Femur (tissue), 1 donor: ENCODE results near the gene PLCL2.

Experiments used
- DNase-seq: peaks from one replicate; pipeline ENCODE4 v3.0.0-alpha.2; 2017

PLCL2 gene

DNA sequence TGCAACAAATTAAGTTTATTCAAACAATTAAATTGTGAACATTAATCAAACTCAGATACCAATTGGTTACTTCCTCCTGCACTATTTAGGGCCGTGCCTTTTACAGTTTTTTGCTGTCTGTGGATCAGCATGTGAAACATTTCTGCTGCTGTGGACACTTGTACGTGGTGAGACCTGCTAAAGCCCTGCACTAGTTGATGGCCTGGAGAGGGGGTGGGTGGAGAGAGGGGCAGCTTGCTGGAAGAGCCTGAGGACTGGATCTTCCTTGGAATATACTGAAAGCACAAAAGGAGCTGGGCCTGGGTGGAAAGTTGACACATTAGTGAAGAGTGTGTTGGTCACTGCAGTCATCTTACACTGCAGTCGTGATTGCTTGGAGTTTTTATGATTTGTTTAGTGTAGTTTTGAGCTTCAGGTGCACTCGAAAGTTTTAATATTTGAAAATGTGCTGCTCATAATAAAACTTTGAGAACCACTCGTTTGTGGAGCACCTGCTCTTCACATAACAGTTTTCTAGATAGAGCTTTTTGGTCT, 11.4 kb downstream of the PLCL2 start:
- no peak for DNase-seq

DNA sequence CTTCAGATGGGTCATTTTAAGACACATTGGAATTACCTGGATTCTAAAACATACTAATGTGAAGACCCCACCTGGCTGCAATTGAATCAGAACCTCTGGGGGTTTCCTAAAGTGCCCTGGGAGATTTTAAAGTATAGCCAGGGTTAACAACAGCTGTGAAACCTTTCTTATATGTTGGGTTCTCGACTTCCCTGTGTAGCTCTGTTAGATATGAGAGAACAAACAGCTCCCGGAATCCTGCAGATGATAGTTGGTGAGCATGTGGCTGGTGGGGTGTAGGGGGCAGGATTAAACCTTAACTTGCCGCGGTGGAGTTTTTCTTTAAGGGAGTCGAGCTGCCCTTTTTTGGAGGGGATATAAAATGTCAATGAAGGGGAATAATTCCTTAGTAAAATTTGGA, 12.1 kb downstream of the PLCL2 start:
- no peak for DNase-seq

DNA sequence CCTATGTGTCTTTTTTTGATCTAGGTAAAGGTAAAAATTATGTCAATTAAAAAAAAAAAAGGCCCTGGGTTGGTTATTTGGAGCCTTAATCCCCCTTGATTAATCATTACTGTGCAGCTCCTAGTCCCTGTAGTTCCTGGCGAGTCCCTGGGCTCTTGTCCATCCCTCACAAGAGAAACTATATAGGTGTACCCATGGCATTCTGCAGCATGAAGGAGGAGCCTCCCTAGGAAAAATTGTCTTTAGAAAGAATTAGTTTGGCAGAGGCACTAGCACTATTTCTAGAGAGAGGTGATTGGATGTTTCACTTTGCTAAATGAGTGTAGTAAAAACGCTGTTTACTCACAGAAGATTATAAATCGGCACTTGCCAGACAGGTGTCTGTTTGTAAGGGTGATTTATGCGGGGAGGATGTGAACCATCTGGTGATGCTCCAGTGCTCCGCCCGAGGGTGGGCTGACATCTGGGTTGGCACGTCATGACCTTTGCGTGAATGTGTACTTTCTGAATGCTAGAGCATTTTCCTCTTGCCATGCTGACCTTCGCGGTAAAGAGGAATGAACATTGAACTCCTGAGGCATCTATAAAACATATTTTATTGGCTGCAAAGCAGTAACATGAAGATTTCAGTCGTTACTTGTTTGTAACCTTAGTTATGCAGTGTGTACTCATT, 12.6 kb downstream of the PLCL2 start:
- no peak for DNase-seq

DNA sequence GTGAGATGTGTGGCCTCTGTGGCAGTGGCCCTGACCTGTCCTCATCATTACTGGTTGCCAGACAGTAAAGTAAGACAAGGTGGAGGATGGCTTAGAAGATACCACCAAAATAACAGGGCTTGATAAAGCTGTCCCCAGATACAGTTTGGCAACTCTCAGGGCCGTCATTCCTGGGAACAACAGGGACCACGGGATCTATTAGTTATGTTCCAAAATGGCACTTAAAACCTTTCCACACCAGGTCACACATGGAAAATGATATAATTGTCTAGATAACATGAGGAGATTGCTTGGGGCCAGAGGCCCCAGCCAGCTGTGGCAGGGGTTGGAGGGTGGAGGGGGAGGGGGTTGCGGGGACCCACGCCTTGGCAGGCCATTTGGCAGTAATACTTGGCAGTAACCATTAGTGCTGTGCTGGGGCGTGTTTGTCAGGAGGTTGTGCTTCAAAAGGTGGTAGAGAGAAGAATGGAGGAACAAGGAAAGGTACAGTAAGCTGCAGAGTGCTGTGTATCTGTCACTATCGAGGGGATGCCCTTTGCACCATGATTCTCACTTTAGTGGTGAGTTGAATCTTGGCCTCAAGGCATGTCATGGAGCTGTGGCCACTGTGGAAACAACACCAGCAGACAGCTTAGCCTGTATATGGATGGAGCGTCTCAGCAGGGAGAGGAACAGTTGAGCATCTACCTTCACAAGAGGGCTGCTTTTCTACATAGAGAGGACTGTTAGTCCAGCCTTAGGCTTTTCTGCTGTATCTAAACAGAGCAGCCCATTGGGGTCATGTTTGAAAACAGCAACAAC, 14.0 kb downstream of the PLCL2 start:
- DNase-seq: no peak

DNA sequence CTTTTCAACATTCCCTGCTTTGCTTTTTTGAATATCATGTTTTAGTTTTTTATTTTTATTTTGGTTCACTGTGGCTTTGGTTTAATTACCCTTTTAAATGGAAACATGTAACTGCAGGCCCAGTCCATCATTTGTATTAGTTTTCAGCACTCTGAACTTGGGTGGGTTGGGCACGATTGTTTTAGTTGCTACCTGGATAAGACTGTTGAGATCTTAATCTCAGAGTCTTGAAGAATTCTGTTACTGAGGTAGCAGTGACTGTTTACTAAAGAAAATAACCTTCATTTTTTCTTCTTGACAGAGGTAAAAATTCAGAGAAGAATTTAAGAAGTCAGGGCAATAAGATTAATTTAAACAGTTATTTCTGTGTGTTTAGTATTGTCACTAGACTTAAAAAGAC, 15.2 kb downstream of the PLCL2 start:
- no peak for DNase-seq

DNA sequence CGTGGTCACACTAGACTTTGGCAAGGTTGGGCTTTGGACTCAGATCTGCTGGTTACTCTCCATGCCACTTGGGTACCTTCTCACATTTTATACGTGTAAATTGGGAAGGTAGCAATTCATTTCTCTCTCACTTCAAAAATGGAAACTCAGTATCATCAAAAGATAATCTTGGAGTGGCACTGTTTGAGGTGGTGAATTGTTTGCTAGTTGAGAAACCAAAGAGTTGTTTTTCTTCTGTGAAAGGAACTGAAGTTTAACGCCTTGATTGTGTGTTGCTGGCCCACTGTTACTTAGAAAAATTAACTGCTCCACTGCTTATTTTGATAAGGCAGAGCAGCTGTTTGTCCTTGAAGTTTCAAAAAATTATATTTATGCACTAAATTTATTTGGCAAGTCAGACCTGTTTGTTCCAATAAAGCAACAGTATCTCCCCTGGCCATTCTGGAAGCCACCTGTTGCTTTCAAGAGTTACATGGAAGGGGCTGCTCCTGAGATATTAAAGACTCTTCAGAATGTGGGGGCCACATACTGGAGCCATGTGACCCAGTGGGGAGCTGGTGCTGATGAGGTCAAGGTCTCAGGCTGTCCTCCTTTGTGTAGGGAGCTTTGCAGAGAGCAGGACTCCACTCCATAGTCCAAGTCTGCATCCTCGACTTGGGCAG, 16.2 kb downstream of the PLCL2 start:
- no peak for DNase-seq

DNA sequence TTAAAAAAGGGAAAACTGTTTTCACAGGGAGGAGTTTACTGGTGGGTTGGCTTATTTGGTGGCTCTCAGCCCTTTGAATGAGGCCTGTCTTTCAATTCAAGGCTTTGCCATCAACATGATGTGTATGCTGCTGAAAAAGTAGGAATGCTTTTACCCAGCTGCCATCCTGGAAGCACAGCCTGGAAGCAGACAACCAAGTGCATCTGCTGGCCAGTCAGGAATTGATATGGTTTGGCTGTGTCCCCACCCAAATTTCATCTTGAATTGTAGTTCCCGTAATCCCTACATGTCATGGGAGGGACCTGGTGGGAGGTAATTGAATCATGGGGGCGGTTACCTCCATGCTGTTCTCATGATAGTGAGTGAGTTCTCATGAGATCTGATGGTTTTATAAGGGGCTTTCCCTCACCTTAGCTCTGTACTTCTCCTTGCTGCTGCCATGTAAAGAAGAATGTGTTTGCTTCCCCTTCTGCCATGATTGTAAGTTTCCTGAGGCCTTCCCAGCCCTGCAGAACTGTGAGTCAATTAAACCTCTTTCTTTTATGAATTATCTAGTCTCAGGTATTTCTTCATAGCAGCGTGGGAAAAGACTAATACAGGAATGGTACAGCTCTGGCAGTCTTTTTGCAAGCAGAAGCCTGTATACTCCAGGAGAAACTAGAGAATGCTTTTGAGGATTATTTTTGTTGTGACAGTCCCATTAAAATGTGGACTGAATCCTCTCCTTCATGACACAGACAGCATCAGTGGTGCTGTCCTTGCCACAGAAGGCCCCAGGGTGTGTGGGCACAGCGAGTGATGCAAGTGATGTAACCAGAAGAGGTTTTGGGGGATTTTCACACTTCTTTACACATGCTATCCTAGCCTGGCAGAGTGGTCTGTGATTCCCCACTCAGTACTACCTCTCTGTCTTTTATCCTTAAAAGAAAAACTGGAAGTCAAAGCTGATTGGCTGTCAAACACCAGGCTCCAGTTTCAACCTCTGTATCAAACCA, 20.0 kb downstream of the PLCL2 start:
- DNase-seq: no peak

DNA sequence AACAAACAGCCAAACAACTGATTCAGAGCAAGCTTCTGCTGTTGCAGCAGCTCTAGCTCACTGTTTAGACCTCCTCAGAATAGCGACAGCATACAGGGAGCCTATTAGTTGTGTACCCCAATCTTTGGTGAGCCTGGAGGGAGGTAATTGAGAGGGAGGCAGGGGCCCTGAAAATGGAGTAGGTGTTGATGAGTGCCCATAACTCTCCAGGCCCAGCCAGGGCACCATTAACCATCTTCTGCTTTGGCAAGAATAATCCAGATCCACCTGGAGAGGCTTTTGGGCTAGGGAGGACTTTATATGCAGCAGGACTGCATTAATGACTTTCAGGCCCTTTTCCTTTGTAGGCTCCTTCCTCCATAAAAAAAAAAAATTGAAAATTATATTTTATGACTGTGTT, 20.9 kb downstream of the PLCL2 start:
- no peak for DNase-seq

DNA sequence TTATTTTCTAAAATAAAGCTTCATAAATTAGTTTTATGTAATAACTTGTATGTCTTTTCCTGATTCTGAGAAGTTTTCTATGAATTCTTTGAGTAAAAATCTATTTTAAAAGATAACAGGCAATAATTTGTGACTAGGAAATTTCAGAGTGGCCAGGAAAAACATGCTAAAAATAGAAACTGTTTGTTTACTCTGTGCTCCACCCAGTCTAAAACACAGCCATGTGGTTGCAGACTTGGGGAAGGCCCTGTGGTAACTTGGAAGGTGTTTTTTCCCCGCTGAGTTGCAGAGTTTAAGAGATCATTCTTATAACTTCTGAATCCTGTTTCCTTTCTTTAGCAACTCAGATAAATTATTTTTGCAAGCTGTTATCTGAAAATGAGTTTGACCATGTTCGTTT, 21.9 kb downstream of the PLCL2 start:
- DNase-seq: no peak

DNA sequence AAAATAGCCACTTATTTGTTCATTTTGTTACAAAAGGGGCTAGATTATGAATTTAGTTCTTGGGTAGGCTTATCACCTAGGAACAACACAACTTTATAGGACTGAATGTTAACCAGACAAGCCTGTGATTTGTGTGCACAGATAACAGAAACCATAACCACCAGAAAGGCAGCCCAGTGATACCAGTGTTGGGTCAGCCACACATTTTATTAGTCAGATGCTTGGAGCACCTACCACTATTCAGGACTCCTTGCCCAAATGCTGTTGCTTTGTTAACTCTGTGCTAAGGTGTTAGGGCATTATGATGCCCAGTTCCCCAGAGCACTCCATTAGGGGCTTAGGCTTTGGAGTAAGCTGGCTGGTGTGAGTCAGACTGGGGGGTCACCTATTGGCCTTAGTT, 22.5 kb downstream of the PLCL2 start:
- no peak for DNase-seq

DNA sequence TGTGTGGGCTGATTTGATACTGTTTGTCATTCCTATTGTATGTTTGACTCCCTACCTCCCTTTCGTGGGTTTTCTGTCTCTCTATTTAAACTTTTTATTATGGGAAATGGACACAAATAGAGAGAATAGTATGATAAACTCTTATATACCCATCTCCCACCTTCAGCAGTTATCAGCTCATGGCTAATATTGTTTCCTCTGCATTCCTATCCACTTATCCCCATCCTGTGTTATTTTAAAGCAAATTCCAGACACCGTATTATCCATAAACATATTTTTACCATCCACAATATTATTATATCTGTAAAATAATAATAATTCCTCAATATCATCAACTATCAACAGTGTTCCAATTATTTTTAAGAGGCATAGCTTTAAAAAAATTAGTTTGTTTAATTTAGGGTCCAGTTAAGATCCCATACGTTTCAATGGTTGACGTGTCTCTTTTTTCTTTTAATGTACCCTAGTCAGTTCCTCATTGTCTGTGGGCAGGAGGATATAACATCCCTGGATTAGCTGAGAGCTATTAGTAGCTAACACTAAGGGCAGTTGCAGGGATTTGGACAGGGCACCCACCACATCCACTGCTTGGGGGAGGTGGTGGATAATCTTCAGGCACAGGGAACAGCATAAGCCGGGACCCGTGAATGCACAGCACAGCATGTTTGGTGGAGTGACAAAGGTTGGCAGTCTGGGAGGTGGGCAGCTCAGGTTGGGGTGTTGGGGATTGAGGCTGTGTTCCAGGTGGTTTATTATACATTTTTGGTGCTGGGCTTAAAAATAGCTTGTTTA, 23.5 kb downstream of the PLCL2 start:
- DNase-seq: no peak

DNA sequence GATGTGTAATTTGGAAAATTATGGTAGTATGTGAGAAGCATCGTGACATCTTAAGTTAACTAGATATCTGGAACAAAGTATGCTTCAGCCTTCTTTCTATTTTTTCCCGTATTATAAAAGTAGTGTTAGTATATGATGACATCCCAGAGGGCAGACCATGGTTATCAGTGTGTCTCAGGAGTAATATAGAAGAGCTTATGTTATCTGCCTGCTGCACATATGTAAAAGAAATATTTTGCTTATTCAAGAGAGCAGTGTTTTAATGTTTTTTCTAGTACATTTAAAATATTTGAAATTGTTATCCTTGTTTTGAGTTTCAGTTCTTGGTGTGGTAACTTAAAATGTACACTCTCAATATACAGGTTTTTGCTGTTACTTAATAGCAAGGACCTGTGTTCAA, 24.1 kb downstream of the PLCL2 start:
- DNase-seq: no peak

DNA sequence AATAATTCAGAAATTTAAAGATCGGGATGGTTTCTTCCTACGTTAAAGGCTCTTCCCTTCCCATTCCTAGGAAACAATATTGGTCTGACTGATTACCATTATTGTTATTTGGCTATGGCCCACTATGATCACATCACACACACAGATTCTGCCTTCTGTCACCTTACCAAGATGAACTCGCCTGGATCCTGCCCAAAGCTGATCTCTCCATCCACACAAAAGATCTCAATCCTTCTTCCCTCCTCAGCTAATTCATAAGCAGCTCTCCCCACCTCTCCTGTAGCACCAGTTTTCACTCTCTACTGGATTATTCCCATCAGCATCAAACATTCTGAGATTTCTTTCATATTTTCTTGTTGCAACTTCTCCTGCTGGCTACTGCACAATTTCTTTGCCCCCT, 25.0 kb downstream of the PLCL2 start:
- DNase-seq: no peak

DNA sequence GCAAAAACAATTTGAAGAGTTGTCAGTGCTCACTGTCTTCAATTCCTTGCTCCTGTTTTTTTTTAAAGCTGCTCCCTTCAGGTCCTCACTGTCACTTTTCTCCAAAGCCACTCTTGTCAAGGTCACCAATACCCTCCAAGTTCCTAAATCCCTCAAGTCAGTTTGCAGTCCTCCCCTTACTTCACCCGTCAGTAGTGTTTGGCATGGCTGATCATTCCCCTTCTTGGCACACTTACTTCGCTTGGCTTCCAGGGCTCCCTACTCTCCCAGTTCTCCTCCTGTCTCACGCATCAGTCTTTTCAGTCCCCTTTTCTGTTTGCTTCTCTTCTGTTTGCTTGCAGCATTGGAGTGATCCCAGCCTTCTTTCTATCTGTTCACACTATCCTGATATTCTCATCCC, 25.5 kb downstream of the PLCL2 start:
- no peak for DNase-seq

DNA sequence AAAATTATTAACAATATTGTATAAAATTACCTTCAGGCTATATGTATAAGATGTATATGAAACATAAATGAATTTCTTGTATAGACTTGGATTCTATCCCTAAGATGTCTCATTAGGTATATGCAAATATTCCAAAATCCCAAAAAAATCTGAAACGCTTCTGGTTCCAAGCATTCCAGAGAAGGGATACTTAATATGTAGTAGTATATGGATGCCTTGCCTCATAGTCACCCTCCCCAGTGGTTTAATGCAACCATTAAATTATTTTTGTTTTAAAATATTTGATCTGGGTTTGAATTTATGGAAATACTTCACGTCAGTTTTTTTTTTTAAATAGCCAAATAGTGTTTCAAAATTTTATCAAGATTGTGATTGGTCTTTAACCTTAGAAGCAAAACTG, 27.2 kb downstream of the PLCL2 start:
- DNase-seq: no peak

DNA sequence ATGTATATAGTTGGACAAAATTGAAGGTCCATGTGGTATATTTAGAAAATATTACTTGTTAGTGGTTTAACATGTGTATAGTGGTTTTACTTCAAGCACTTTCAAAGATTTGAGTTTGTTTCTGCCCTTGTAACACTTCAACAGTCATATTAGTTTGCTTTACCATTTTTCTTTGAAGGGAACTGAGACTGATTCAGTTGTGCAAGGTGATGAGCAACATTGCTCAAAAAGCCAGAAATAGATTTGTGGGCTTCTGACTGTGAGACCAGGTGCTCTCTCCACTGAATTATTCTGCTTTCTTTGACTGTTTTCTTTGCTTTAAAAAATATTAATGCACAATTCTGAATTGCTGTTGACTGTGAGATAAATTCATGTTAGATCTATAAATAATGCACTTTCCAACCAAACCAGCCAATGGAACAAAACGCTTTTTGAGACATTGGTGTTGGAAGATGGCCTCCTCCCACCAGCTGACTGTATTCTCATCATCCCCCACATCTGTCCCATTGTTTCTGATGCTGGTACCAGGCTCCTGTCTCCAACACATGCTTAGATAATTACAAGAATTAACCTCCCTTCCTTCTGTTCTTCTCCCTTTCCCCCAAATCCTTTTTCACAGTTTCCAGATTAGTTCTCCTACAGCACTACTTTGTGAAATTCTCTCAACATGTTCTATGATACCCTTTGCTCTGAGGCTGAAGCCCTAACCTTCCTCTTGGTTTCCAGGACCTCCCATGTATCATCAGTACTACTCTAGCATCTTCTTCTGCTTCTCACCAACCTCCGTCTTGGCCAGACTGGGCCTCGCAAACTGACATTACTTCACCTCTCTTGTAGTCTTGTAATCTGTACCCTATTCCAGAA, 27.9 kb downstream of the PLCL2 start:
- DNase-seq: no peak

DNA sequence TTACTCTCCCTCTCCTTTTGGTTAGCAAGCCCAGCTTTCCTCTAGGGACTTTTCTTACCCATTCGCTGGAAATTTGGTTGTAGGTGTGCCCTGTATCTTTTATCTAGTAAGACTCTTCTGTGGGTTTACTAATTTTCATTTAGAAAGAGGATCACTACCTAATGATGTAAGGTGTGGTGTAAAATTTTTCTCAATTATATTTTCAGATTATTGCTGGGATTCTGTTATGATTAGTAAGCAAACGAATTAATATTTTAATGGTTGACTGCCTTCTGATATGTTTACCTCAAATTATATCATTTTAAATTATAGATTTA, 28.5 kb downstream of the PLCL2 start:
- no peak for DNase-seq

DNA sequence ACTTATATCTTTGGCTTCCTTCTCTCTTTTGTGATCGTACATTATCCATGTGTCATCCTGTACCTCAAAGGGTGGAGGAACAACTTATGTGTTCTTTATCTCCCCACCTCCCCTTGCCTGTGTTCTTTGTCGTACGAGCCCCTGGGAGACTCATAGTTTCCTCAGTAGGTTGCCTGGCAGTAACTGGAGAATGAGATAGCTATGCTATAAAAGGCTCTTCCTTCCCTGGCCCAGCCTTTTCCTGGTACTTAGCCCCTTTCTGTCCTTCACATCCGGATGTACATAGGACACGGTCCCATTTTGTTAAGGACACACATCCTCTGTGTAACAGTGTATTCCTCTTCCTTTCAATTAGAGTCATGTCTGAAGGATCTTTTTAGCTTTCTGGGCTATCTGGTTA, 32.1 kb downstream of the PLCL2 start:
- DNase-seq: no peak

DNA sequence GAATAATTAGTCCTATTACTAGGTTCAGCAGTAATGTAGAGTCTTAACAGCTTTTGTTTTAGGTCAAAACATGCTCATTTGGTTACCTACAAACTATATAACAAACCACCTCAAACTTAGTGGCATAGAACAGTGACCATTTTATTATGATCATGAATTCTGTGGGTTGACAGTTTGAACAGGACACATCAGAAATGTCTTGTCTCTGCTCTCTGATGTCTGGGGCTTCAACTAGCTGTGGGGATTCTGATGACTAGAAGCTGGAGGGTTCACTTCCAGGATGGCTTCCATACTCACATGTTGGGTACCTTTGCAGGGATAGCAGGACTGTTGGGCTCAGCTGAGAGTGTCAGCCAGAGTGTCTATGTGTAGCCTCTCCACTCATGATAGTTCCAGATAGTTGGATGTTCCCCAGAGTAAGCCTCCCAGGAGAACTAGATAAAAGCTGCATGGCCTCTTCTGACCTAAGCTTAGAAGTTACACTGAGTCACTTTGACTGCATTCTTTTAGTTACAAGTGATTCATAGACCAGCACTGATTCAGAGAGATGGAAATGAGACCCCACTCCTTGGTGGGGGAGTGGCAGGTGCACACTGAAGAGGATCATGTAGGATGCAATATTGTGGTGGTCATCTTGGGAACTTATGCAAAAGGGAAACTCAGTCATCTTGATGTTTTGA, 32.6 kb downstream of the PLCL2 start:
- no peak for DNase-seq

DNA sequence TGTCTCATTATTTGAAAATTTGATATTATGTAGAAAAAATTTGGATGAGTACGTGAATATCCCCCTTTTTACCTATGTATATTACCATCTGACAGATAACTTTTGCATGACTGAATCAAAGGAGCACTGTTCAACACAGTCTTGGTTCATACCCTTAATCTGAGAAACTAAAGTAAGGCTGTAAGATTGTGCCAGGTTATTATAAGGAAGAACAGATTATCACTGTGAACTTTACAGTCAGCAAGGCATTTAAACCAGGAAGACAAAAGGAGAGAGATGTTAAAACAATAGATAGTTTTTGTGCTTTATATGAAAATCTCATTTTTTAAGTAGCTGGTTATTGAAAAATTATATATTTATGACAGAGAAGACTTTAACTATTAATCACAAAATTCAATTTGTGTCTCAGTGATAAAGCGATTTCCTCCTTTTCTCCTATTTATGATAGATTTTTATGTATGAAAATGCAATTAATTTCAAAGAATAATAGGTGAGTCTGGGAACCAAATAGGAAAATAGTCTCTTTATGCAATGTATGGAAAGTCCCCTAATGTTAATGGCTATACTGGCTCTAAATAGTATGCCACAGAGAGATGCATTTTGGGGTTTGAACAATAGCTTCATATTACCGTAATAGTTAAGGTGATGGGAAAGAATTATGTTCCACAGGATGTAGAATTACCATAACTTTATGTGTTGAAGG, 33.4 kb downstream of the PLCL2 start:
- no peak for DNase-seq
